ENCODE results near the gene MYO1B.

MYO1B gene

DNA sequence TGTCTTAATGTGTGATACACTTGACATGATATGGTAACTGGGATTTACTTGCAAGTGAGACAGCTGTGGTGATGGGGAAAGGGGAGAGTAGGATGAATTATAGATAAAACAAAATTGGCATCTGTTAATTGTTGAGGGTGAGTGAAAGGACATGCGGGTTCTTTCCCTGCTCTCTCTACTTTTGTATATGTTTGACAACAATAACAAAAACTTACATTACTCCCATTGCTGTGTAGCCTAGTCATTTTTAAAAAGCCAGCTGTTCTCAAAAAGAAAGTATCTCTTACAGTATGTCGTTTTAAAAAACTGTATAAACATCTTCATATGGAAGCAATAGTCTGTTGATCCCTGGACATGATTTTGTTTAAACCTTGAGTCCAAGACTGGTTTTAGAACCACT is 117.6 kb downstream of the MYO1B start:
- DNase-seq (ENCODE audit: low spot score), result no peak

DNA sequence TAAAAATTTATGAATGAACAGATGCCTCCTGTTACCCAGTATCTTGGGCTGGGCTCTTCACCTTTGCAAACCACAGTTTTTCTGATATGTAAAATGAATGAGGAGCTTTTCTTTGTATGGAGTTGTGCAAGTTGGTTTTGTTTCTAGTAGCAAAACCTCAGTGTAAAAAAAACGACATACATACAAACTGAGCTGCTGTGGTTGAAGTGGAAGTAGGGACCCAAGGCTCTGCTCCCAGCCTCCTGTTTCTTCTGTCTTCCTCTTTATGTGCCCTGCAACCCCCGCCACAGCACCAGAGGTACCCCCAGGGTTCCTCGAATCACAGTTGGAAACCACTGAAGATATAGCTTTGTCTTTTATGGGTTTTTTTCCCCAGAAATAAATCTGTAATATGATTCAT is 118.1 kb downstream of the MYO1B start:
- no peak for DNase-seq (ENCODE audit: low spot score)

DNA sequence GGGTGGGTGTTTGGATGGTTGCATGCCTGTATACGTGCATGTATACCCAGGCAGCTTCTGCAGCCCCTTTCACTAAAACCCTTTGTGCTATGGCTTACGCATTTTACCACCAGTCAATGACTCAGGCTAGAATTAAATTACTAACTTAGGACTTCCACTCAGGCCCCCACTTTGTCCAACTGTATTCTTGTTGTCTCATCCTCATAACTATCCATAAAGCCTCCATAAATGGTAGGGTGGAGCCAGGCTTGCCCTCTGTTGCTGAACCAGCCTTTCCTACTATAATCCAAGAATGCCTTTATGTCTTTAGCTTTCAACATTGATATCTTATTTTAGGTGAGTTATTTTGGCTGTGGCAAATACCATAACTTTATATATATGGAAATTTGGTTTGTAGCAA is 119.9 kb downstream of the MYO1B start:
- DNase-seq (ENCODE audit: low spot score), result no peak

DNA sequence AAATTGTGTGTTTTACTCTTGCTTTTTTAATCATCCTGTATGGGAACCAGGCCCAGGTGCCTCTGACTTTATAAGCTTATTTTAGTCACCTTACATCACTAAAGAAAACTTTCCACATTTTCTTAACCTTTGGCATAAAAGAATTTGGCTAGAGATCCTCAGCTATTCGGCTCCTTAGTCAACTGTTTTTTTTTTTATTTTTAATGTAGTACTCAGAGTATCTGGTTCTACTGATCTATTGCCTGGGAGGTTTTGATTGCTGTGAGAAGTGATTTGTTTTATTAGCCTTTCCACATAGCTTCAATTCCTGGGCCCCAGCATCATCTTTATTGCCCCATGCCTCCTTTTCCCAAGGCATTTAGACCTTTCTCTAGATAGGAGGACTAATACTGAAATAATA is 121.0 kb downstream of the MYO1B start:
- DNase-seq (ENCODE audit: low spot score), result no peak

DNA sequence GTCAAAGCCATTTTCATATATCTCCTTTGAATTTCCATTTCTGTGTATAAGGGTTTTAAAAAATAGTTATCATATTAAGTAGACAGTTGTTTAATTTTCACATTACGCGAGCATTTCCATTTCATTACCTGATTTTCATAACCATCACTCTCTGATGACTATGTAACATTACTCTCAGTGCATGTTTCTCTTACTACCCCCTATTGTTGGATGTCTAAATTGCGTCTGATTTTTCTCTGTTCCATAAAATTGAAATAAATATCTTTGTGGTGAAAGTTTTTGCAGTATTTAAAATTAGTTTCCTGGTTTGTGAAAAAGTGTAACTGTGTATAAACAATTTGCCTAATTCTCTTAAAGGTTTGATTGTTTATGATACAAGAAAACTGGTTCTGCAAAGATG is 123.8 kb downstream of the MYO1B start:
- no peak for DNase-seq (ENCODE audit: low spot score)

DNA sequence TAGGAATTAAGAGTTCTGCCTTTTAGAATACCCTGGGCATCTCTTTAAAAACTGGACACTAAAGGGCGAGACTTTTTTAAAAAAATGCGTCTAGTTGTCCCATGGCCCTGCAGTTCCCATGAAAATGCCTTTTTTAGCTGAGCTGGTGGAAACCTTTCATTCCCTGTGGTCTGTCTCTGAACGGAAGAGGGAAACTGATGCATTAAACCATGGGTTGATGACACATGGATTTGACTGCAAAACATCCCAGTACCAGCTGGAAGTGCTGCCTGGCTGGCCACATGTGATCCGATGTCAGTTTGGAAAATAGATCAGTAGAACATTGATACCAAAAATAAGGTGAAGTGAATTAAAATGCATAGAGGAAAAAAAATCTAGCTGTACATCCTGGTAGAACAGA is 129.2 kb downstream of the MYO1B start:
- DNase-seq (ENCODE audit: low spot score), result no peak

DNA sequence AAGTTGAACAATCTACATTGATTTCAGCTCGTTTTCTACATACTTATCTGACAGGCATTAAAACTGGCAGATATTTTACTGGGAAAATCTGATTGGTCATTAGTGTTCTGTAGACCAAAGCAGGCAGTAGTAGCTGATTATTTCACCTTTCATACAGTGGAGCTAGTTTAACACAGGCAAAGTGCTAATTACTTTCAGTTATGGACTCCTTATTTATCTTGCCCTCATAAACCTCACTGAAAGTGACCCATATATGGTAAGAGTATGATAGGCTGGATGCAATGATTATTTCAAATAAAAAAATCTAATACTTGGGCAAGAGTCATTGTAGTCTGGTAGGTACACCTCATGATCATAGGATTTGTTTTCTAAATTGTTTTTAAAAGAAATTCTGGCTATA is 129.7 kb downstream of the MYO1B start:
- DNase-seq (ENCODE audit: low spot score), result no peak

DNA sequence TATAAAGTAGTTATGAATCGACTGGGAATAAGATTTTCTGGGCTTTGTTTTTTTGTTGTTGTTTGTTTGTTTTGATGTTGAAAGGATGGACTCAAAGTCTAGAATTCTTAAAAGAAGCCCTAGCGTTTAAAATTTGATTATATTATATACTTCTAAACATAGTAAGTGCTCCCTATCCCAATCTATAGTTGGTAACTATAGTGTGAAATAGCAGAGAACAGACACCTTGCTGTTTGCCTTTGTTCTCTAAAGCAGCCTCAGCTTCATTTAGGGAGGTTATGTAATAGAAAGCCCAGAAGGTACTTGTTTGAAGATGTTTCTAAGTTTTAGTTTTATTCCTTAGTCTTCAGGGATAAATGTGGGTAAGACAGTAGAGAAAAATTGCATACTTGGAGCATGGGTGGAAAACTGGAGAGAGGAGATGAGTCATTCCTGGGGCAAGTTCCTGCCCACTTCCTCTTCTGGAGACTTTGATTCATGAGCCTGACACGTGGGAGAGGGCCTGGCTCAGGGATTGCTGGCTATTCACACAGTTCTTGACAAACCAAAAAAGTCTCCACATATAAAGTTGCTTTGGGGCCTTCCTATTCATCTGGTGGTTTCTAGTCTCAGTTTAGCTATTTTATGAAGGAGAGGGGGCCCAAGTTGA is 131.9 kb downstream of the MYO1B start:
- DNase-seq (ENCODE audit: low spot score), result no peak

DNA sequence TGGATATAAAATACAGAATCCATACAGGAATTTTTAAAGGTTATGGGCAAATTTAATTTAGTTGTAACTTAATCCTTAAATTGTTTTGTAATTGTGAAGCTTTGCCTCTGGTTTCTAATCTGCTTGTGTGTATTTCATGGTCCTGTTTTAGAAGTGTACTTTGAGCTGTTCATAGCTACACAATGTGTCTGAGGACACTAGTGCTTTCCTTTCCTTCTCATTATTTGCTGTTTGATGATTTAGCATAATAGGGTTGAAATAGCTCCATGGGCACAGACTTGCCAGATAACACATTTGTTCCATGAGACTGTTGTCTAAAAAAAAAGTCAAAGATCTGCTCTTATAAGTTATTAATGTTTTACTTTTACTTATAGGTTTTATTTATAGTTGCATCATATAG is 134.2 kb downstream of the MYO1B start:
- no peak for DNase-seq (ENCODE audit: low spot score)

DNA sequence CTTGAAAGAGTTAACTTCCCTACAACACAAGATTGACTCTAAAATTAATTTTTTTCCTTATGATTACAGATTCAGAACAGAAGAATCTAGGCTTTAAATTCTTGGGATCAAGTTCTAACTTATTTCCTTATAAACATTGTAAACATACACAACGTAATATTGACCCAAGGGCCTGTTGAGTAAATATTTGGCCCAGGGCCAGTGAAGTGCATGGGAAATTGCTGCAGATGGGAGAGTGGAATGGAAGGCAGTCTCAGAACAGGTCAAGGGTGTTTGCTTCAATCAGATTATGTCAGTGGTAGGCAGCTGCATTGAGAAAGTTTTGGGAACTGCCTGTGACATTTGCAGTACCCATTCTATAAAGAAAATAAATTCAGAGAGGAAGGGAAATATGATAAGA is 137.6 kb downstream of the MYO1B start:
- DNase-seq (ENCODE audit: low spot score), result no peak

DNA sequence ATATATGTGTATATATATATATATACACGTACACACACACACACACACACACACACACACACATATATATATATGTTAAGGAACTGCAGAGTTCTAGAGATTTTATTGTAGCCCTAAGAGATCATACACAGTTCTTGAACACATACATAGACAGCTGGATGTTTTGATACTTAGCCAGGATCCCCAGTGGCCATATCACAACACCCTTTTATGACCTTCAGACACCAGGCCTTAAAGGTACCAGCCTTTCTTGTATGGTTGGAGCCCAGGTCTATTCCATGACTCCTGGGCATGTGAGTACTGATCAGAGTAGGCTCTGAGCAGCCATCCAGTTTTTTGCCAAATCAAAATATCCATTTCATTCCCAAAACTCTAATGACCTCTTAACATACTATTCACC is 138.3 kb downstream of the MYO1B start:
- no peak for DNase-seq (ENCODE audit: low spot score)

DNA sequence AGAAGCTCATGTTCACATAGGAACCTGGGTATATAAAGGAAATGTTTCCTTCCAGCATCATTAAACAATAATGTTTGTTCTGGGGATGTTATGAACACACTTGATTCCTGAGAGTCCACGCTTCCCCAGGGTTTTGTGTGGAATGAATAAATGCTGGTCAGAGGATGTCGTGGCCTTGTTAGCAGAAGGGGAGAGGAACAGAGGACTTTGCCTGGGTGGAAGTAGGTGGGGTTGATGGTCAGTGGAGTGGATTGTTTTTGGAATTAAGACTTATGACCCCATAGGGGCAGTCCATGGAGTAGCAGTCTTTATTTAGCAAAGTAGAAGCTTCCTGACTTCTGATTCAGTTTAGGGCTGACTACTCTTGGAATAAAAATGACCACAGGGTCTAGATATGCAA is 139.6 kb downstream of the MYO1B start:
- no peak for DNase-seq (ENCODE audit: low spot score)

DNA sequence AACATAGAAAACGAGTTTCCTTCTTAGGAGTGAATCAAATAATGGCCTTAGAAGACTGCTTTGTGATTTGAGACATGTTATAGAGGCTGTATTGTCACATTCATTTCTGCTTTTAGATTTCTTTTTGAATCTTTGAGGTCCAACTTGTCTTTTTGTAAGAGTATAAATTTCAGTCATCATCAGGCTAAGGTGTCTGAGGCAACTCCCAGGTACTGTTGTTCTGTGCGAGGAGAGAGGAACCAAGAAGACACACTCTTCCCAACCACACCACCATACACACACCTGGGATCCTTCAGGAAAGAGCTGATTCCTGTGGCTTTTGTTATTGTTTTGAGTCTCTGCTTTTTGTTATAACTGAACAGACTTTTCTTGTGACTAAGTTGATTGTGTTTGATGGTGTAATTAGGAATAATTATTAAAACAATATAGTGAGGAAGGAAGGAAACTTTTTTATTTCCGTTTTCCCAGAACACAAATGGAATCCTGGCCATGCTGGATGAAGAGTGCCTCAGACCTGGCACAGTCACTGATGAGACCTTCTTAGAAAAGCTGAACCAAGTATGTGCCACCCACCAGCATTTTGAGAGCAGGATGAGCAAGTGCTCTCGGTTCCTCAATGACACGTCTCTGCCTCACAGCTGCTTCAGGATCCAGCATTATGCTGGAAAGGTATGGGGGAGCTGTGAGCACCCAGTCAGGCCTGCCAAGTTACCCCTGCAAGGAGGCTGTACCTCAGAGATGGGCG is 140.4 kb downstream of the MYO1B start:
- DNase-seq (ENCODE audit: low spot score), result no peak

DNA sequence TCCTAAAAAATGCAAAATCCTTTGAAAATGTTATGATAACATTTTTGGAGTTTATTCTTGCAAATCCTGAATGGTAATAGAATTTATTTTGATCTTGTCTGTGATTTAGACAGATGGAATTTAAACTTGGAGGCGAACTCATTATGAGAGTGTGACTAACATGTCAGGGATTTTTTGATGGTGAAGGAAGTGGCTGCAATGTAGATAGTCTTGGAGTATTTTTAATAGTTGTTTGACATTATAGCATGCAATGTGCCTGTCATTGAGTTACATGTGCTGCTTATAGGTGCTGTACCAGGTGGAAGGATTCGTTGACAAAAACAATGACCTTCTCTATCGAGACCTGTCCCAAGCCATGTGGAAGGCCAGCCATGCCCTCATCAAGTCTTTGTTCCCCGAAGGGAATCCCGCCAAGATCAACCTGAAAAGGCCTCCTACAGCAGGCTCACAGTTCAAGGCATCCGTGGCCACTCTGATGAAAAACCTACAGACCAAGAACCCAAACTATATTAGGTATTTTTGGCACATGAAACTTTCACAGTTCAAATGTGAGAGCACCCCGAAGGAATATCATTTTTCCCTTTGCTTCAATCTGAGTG is 141.8 kb downstream of the MYO1B start:
- DNase-seq (ENCODE audit: low spot score), result no peak

DNA sequence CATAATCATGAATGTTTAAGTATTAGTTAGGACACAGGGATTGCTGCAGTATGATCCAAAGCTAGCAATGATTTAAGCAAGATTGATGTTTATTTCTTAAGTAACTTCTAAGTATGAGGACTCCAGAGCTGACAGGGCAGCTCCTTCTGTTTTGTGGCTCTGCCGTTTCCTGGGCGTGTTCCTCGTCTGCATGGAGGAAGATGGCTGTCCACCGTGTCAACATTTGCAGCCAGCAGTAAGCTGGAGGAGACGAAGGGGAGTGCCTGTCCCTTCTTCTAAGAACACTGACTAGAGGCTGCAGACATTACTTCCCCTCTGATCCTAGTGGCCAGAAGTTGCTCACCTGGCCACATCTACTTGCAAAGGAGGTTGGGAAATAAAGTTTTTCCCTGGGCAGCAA is 144.1 kb downstream of the MYO1B start:
- DNase-seq (ENCODE audit: low spot score), result no peak

DNA sequence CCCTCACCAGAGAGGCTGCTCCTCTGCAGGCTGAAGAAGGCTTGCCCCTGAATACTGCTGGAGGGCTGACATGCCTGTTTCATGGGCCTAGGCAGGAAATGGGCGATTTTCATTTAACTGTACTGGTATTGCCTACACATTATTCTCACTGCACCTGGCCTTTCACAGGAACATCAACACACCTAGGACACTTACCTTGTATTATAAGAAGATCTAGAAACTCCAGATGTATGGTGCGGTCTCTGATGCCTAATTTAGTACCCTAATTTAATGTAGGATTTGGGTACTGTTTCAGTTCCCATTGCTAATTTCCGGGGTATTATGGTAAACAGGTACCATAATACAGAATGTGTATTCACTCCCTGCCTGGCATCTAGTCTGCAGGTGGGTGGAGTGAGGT is 146.0 kb downstream of the MYO1B start:
- no peak for DNase-seq (ENCODE audit: low spot score)

DNA sequence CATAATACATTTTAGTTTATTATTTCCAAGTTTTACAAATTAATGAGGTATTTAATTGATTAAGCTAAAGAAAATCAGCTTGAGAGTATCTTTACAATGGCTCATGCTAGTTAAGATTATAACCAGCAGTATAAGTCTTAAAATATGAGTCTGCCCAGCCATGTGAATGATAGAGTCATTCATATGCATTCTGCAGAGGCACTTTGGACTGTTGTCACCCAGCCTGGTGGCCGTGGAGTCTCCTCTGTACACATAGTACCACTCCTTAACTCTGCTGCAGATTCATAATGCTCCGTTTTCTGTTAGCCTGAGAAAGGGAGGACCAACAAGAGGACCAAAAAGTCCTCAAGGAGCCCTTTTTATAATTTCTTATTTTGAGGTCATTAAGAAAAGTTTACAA is 148.8 kb downstream of the MYO1B start:
- no peak for DNase-seq (ENCODE audit: low spot score)

DNA sequence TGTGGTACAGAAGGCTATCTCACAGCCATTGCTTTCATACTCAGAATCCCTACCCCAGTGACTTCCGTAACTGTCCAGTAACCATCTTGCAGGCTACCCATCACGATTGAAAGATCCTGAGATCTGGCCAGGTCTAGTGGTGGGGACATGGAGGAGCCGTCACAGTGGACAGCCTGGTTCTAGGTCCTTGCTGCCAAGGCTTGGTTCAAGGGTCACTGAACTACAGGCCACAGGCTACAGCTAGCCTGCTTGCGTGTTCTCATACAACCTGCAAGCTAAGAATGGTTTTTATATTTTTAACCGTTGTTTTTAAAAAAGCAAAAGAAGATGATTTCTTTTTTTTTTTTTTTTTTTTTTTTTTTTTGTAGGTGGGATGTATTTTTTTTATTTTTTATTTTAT is 151.6 kb downstream of the MYO1B start:
- no peak for DNase-seq (ENCODE audit: low spot score)

DNA sequence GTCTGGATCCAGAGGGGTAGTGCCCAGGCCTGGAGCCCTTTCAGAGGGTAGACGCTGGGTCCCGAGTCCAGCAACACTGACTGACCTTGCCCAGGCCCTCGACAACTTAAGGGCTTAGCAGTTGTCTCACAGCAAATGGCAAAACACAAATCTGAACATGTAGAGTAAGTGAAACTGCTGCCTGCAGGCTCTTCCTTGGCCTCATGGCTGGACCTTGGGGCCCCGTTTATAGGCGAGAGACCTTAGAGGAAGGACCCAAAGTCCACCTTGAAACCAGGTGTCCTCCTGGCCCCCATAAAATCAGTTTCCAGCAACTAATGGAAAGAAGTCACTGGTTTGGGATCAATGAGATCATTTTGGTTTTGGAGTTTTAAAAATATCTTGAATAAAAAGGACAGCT is 154.4 kb downstream of the MYO1B start:
- no peak for DNase-seq (ENCODE audit: low spot score)

DNA sequence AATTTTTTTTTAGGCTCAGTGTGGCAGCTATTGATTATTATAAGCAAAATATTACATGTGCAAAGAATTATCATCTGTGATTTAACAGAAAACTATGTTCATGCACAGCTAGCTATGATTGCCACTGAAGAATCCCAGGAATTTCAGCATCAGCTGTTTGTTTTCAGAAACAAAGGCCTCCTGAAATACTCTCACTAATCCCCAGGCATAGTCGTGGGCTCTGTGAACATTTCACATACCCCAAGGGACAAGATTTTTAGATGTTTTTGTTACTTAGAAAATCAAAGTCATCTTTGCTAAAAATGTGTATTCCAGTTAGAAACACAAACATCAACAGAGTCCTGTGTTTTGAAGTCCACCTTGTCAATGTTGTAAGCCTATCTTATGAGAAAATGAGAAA is 156.1 kb downstream of the MYO1B start:
- no peak for DNase-seq (ENCODE audit: low spot score)

DNA sequence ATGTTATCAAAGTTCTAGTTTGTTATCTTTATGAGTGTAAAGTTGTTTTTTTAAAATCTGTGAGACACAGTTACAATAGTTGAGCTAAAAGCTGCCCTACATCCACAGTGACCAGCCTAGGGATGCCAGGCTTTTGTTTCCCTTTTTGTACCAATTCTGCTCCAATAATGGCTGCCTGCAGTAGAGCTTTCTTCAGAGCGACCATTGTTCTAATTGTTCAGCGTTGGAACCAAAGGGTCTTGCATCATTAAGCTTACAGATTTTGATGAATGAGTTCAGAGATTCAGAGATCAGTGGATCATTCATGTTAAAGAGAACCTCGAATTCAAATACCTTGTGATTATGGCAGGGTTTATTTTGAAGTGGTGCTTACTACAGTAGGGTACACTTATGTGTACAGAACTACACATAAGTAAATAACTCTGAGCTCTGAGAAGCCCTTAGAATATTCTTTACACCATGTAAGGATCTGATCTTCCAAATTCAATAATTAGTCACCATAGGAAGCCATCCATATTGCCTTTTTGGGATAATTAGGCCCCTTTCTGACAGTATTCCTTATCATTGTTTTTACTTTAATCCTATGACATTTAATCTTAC is 157.9 kb downstream of the MYO1B start:
- DNase-seq (ENCODE audit: low spot score), result no peak

DNA sequence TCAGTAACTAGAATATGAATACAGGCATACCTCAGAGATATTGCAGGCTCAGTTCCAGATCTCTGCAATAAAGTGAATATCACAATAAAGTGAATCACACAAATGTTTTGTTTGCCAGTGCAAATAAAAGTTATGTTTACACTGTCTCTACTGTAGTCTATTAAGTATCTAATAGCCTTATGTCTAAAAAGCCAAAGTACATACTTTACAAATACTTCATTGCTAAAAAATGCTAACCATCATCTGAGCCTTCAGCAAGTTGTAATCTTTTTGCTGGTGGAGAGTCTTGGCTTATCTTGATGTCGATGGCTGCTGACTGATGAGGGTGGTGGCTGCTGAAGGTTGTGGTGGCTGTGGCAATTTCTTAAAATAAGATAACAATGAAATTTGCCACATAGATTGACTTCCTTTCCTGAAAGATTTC is 159.4 kb downstream of the MYO1B start:
- no peak for DNase-seq (ENCODE audit: low spot score)

DNA sequence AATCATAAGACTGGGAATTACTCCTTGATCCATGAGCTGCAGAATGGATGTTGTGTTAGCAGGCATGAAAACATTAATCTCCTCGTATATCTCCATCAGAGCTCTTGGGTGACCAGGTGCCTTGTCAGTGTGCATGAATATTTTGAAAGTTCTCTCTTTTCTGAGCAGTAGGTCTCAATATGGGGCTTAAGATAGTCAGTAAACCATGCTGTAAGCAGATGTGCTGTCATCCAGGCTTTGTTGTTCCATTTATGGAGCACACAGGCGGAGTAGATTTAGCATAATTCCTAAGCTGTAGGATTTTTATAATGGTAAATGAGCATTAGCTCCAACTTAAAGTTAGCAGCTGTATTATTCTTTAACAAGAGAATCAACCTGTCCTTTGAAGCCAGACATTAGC is 160.3 kb downstream of the MYO1B start:
- no peak for DNase-seq (ENCODE audit: low spot score)
